Esophagus muscularis mucosa (tissue), 4 donors: ENCODE results near the gene COG8. TPM values are rescaled to one million over a fixed set of nuclear protein-coding genes. Genes with fewer than 3 reads are reported as not detected.

Experiments
- DNase-seq: peaks from one replicate; pipeline ENCODE4 v3.0.0-alpha.2; 2017; ENCODE audit errors: extremely low spot score
- H3K27ac ChIP-seq, 4 donors: fragments of 200-600 bp; sonication (generic); replicated peaks in 1 of 4; 1 replicate in 3 of 4; 2 replicates in 1 of 4; pipeline ENCODE4 v1.5.1; 2016 to 2019; ENCODE audit warnings: mild to moderate bottlenecking in 1 of 4
- H3K27me3 ChIP-seq, 4 donors: fragments of 200-600 bp; sonication (generic); one replicate each; pipeline versions ENCODE4 v1.5.1 to v1.6.0; 2016 to 2019
- H3K36me3 ChIP-seq, 4 donors: fragments of 200-600 bp; sonication (generic); one replicate each; pipeline ENCODE4 v1.5.1; 2016 to 2019
- H3K4me1 ChIP-seq, 4 donors: fragments of 200-600 bp; sonication (generic); one replicate each; pipeline ENCODE4 v1.5.1; 2016 to 2019
- H3K4me3 ChIP-seq, 4 donors: fragments of 200-600 bp; sonication (generic); 1 replicate in 2 of 4; 2 replicates in 2 of 4; pipeline ENCODE4 v1.5.1; 2016 to 2019; ENCODE audit warnings: mild to moderate bottlenecking in 4 of 4, moderate library complexity in 1 of 4
- H3K9me3 ChIP-seq, 4 donors: fragments of 200-600 bp; sonication (generic); 1 replicate in 3 of 4; 2 replicates in 1 of 4; pipeline ENCODE4 v1.5.1; 2016 to 2019
- EP300 ChIP-seq: sonication (generic); formaldehyde crosslinking; IDR thresholded peaks from one replicate; pipeline ENCODE4 v1.6.1; 2017; ENCODE audit warnings: antibody characterized with exemption
- POLR2A ChIP-seq: fragments of 450-650 bp; IDR thresholded peaks from one replicate; pipeline ENCODE4 v1.6.1; 2017; ENCODE audit warnings: antibody characterized with exemption, moderate library complexity, mild to moderate bottlenecking, low read depth
- POLR2AphosphoS5 ChIP-seq, 2 donors: sonication (generic); formaldehyde crosslinking; IDR thresholded peaks; one replicate each; pipeline ENCODE4 v1.6.1; 2017; ENCODE audit warnings: antibody characterized with exemption in 2 of 2
- WGBS: methylation state at CpG from one replicate; pipeline ENCODE4 v1.1.5; 2018; 5-methylcytosine and 5-hydroxymethylcytosine counted together
- intact Hi-C: fragments of 100-400 bp; cut with DNase I; formaldehyde crosslinking; loops from one replicate; pipeline ENCODE4 v1.15.1; 2023
- total RNA-seq, 4 donors: library from RNA; depleted of rRNA; stranded (reverse); fragments of >200 nt; gene quantifications; one replicate each; pipeline versions ENCODE4 v1.1.0 to v1.2.1, GENCODE V29; 2016
- TF ChIP-seq, protein P1 (sequence below), 3 experiments: fragments of 200-600 bp in 2 of 3; fragments of 450-650 bp in 1 of 3; sonication (generic) in 2 of 3; IDR thresholded peaks; one replicate each; pipeline ENCODE4 v1.5.1; 2017 to 2019; ENCODE audit warnings: antibody characterized with exemption in 3 of 3, mild to moderate bottlenecking in 2 of 3, moderate library complexity in 1 of 3

The COG8 gene
- total RNA-seq, 4 donors from 2014 or later, result 26.3 to 56.7 (median 46.0) TPM

DNA sequence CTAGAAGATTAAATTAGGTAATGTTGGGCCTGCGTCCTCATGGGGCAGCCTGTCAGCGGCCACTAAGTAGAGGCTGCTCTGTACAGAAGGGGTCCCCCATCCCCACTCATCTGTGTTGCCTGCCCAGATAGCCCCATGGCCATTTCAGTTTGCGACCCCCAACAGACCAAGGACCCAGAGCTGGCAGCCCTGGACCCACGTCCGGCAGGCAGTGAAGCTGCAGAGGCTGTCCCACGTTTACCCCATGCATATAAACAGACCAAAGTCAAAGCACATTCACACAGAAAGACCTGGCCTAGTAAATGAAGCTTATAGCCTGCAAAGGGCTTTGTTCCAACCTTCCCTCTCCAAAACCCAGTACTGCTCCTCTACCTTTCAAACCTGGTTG is 13.6 kb downstream of the COG8 start:
- intact Hi-C loops, result no loop called here
- TF ChIP-seq, protein P1, sequence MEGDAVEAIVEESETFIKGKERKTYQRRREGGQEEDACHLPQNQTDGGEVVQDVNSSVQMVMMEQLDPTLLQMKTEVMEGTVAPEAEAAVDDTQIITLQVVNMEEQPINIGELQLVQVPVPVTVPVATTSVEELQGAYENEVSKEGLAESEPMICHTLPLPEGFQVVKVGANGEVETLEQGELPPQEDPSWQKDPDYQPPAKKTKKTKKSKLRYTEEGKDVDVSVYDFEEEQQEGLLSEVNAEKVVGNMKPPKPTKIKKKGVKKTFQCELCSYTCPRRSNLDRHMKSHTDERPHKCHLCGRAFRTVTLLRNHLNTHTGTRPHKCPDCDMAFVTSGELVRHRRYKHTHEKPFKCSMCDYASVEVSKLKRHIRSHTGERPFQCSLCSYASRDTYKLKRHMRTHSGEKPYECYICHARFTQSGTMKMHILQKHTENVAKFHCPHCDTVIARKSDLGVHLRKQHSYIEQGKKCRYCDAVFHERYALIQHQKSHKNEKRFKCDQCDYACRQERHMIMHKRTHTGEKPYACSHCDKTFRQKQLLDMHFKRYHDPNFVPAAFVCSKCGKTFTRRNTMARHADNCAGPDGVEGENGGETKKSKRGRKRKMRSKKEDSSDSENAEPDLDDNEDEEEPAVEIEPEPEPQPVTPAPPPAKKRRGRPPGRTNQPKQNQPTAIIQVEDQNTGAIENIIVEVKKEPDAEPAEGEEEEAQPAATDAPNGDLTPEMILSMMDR (IDR thresholded peaks at IDR 0.05), result no peak
- TF ChIP-seq EP300, result no peak
- no peak for TF ChIP-seq POLR2AphosphoS5 (IDR thresholded peaks at IDR 0.05)
- no peak for TF ChIP-seq POLR2A
- Histone ChIP-seq H3K4me3 (no peak overlapping the region), H3K27ac (no peak overlapping the region), H3K36me3 (peaks cover 36 to 77% (median 71%) of the 10 kb centered on the region in 4 donors), H3K9me3 (no peaks in the 10 kb centered on the region), H3K4me1 (peaks cover 30 to 54% (median 49%) of the 10 kb centered on the region in 4 donors), H3K27me3 (no peaks in the 10 kb centered on the region)
- DNase-seq, result no peak
- 65% methylated on average over 6 of the region's 6 CpGs for WGBS

DNA sequence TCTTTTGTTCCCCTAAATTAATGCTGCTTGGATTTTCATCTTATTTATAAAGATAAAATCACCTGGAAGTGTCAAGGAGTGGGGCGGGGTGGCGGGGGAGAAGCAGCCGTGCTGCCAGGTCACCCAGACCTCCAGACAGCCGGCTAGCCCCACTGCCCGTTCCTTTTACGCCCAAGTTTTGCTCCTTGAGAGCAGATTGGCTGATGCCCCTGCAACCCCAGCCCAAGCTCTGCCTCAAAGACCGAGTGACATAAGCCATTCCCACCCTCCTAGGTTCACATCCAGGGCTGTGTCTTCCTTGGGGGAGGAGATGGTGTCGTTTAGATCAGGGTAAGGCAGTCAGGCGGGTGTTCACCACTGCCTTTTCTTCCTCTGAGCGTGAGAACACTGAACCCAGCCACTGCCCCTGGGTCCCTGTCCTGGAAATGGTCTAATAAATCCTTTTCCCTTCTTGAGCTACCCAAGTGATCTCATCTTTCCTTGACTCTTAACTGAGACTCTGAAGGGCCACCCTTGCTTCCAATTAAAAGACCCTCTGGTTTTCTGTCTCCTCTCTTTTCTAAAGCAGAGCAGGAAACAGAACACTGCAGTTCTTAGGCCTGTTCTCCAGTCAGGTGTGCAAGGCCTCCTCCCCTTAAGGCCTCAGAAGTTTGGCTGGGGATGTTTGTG is 14.6 kb downstream of the COG8 start:
- WGBS, result 84% methylated on average over 10 of the region's 10 CpGs
- TF ChIP-seq POLR2A, result no peak
- no peak for TF ChIP-seq POLR2AphosphoS5 (IDR thresholded peaks at IDR 0.05)
- TF ChIP-seq, protein P1 (IDR thresholded peaks at IDR 0.05), result no peak
- no peak for TF ChIP-seq EP300

DNA sequence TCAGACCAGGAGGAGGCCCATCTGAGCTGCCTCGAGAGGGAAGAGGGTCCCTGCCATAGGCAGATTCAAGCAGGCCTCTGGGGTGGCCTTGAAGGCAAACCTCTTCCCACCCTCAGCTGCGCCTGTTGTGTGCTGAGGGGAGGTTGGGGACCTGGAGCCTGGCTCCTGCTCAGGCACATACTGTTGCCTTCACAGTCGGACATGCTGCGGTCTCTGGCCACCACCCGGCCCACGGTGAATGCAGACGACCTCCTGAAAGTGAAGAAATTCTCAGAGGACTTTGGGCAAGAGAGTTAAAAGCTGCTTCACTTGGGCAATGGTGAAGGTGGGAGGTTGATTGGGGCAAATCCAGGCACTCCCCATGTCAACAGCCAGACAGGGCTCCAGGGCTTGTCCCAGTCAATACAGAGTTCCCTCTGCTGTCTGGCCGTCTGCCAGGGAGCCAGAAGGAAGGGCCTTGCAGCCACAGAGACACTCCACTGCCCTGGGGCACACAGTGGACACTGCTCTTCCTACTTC is 15.3 kb downstream of the COG8 start:
- Histone ChIP-seq H3K4me1 (peaks cover 22 to 43% (median 39%) of the 10 kb centered on the region in 4 donors), H3K36me3 (peaks cover 53 to 94% (median 88%) of the 10 kb centered on the region in 4 donors), H3K4me3 (no peak overlapping the region), H3K9me3 (no peaks in the 10 kb centered on the region), H3K27me3 (no peaks in the 10 kb centered on the region), H3K27ac (no peak overlapping the region)
- 80% methylated on average over 8 of the region's 8 CpGs for WGBS
- no peak for DNase-seq
- TF ChIP-seq POLR2AphosphoS5 (IDR thresholded peaks at IDR 0.05) (no peak), POLR2A (no peak), EP300 (no peak)
- TF ChIP-seq, protein P1 (IDR thresholded peaks at IDR 0.05), result no peak
- intact Hi-C loops, result no loop called here

More for the DNA sequence above, 14.6 kb downstream of the COG8 start:
- DNase-seq, result no peak
- H3K4me3 ChIP-seq, result no peak overlapping the region
- peaks cover 29 to 50% (median 46%) of the 10 kb centered on the region in 4 donors for H3K4me1 ChIP-seq
- H3K9me3 ChIP-seq, result no peaks in the 10 kb centered on the region
- H3K27me3 ChIP-seq, result no peaks in the 10 kb centered on the region
- no peak overlapping the region for H3K27ac ChIP-seq
- peaks cover 47 to 87% (median 82%) of the 10 kb centered on the region in 4 donors for H3K36me3 ChIP-seq
- intact Hi-C loops, result no loop called here

DNA sequence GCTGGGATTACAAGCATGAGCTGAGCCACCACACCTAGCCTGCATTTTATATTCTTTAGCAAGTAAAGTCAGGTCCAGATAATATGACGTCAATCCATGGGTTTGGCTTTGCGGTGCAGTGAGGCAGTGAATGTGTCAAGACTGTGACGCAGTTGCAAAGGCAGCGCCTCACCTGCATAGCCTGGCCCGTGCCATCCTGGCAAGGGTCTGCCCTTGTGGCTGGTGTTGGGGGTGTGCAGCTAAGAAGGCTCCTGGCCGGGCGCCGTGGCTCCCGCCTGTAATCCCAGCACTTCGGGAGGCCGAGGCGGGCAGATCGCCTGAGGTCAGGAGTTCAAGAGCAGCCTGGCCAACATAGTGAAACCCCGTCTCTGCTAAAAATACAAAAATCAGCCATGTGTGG is 15.9 kb downstream of the COG8 start:
- H3K36me3 ChIP-seq, result peaks cover 60 to 95% (median 92%) of the 10 kb centered on the region in 4 donors
- intact Hi-C loops, result no loop called here
- TF ChIP-seq, protein P1 (IDR thresholded peaks at IDR 0.05), result no peak
- no peak for TF ChIP-seq POLR2A
- TF ChIP-seq POLR2AphosphoS5 (IDR thresholded peaks at IDR 0.05), result no peak
- no peak for TF ChIP-seq EP300
- H3K4me1 ChIP-seq, result peaks cover 16 to 37% (median 32%) of the 10 kb centered on the region in 4 donors
- DNase-seq, result no peak
- 93% methylated on average over 14 of the region's 14 CpGs for WGBS
- H3K27me3 ChIP-seq, result no peaks in the 10 kb centered on the region
- H3K9me3 ChIP-seq, result no peaks in the 10 kb centered on the region
- H3K27ac ChIP-seq, result no peak overlapping the region
- no peak overlapping the region for H3K4me3 ChIP-seq
